T-cell (primary cell): ENCODE results near the gene NARS2. TPM values are rescaled to one million over a fixed set of nuclear protein-coding genes. Genes with fewer than 3 reads are reported as not detected.
"Not testable (repeated sequence)": the region's sequence is repeated elsewhere in the genome, so short reads cannot be mapped to it uniquely, and the experiment has no call there.

Experiments
- ATAC-seq, 4 experiments: fragments of 200-7000 bp in 3 of 4; fragments of 150-1000 bp in 1 of 4; cut with Tn5 transposase; replicated peaks in 1 of 4; 1 replicate in 3 of 4; 2 replicates in 1 of 4; pipeline ENCODE4 v1.10.0; 2021; ENCODE audit warnings: moderate library complexity in 3 of 4, mild to moderate bottlenecking in 2 of 4, moderate number of reproducible peaks in 1 of 4
- CTCF ChIA-PET, 2 donors: fragments of 300-600 bp; sonication (Branson Sonifier 250); formaldehyde crosslinking; loops; one replicate each; lab custom pipeline; 2022; ENCODE audit warnings: antibody characterized with exemption in 2 of 2; lab: Charles Lee
- POLR2A ChIA-PET, 2 donors: fragments of 300-600 bp; sonication (Branson Sonifier 250); formaldehyde crosslinking; loops; one replicate each; lab custom pipeline; 2022; ENCODE audit warnings: antibody characterized with exemption in 2 of 2; lab: Charles Lee
- DNase-seq, 35 experiments: peaks; one replicate each; pipeline versions ENCODE4 v3.0.0 to v3.0.0-alpha.2; 2013 to 2023
- H3K27ac ChIP-seq: one replicate; pipeline ENCODE4 v1.5.1; 2013; ENCODE audit warnings: low read length
- H3K27me3 ChIP-seq, 2 experiments: replicated peaks in 1 of 2; 1 replicate in 1 of 2; 2 replicates in 1 of 2; pipeline versions ENCODE4 v1.6.1 to v1.7.0; 2013; ENCODE audit warnings: low read length in 1 of 2, mixed read lengths in 1 of 2; ENCODE audit not compliant: control insufficient read depth in 2 of 2, insufficient read depth in 2 of 2; ENCODE audit errors: extremely low read depth in 1 of 2
- H3K36me3 ChIP-seq, 2 donors: 1 replicate in 1 of 2; 2 replicates in 1 of 2; pipeline versions ENCODE4 v1.6.1 to v1.7.0; 2013; ENCODE audit warnings: low read length in 1 of 2; ENCODE audit not compliant: control insufficient read depth in 2 of 2, insufficient read depth in 1 of 2; ENCODE audit errors: extremely low read depth in 1 of 2
- H3K4me1 ChIP-seq, 2 experiments: 1 replicate in 1 of 2; 2 replicates in 1 of 2; pipeline versions ENCODE4 v1.6.1 to v1.7.0; 2013; ENCODE audit warnings: low read length in 2 of 2, mixed read lengths in 1 of 2; ENCODE audit not compliant: insufficient read depth in 2 of 2, control insufficient read depth in 1 of 2; ENCODE audit errors: extremely low read depth in 1 of 2
- H3K4me3 ChIP-seq, 2 donors: 1 replicate in 1 of 2; 2 replicates in 1 of 2; pipeline versions ENCODE4 v1.5.1 to v1.7.0; 2013; ENCODE audit warnings: mild to moderate bottlenecking in 2 of 2, low read length in 1 of 2, moderate library complexity in 1 of 2; ENCODE audit not compliant: control insufficient read depth in 1 of 2; ENCODE audit errors: extremely low read depth in 1 of 2
- H3K9me3 ChIP-seq: 2 replicates; pipeline ENCODE4 v1.7.0; 2013
- H3K27ac Mint-ChIP-seq, 2 donors: one replicate each; pipeline ENCODE4 v1.8.0; 2020 to 2021; ENCODE audit warnings: mild to moderate bottlenecking in 2 of 2, mixed read lengths in 2 of 2
- H3K27me3 Mint-ChIP-seq, 2 donors: one replicate each; pipeline ENCODE4 v1.8.0; 2021 to 2022; ENCODE audit warnings: mixed read lengths in 2 of 2
- H3K36me3 Mint-ChIP-seq: one replicate; pipeline ENCODE4 v1.8.0; 2021; ENCODE audit warnings: mixed read lengths
- H3K4me1 Mint-ChIP-seq, 3 donors: one replicate each; pipeline ENCODE4 v1.8.0; 2020 to 2022; ENCODE audit warnings: mixed read lengths in 3 of 3, mild to moderate bottlenecking in 1 of 3
- H3K4me3 Mint-ChIP-seq, 3 donors: one replicate each; pipeline ENCODE4 v1.8.0; 2020 to 2022; ENCODE audit warnings: mild to moderate bottlenecking in 3 of 3, mixed read lengths in 3 of 3, moderate library complexity in 3 of 3
- H3K9me3 Mint-ChIP-seq, 3 donors: one replicate each; pipeline ENCODE4 v1.8.0; 2020 to 2022; ENCODE audit warnings: mixed read lengths in 3 of 3
- WGBS: methylation state at CpG from one replicate; pipeline ENCODE4 v1.1.5; 2013; ENCODE audit warnings: missing lambda C conversion rate; ENCODE audit not compliant: insufficient coverage; 5-methylcytosine and 5-hydroxymethylcytosine counted together
- total RNA-seq, 35 experiments: library from RNA in 6 of 35; stranded (reverse) in 6 of 35; fragments of 120-200 nt in 1 of 35; gene quantifications; one replicate each; pipeline versions ENCODE4 v1.2.1 to v1.2.4 and lab custom pipeline; 2013 to 2026

The NARS2 gene
- total RNA-seq, 5 donors from 2014 or later (not counting 1 experiment from before 2014, with no cell fraction given): 12.1 to 17.6 (median 13.3) TPM

DNA sequence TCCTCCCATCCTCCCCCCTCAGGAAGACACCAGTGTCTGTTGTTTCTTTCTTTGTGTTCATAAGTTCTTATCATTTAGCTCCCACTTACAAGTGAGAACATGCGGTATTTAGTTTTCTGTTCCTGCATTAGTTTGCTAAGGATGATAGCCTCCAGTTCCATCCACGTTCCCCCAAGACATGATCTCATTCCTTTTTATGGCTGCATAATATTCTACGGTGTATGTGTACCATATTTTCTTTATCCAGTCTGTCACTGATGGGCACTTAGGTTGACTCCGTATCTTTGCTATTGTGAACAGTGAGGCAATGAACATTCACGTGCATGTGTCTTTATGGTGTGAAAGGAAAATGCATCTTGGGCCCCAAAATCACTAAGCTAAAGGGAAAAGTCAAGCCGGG is 22.5 kb downstream of the NARS2 start:
- H3K27ac ChIP-seq, H3K4me3 ChIP-seq, H3K27me3 ChIP-seq, DNase-seq, H3K27me3 Mint-ChIP-seq, H3K36me3 ChIP-seq, H3K4me1 ChIP-seq, H3K9me3 Mint-ChIP-seq, H3K4me3 Mint-ChIP-seq, H3K27ac Mint-ChIP-seq, H3K9me3 ChIP-seq, ATAC-seq: not testable (repeated sequence)
- CTCF ChIA-PET: interaction anchor here (0.7 to 1.4 kb wide), 5 partner anchors 14 to 1975 kb away, joined by 3 to 4 read pairs (median 4); no protein-coding TSS in a partner anchor
- H3K4me1 Mint-ChIP-seq: peaks cover 4 to 15% (median 14%) of the 10 kb centered on the region in 3 donors
- H3K36me3 Mint-ChIP-seq: peaks cover 50% of the 10 kb centered on the region
- POLR2A ChIA-PET: interaction anchor here (0.6 to 0.7 kb wide), 2 partner anchors 33 to 75 kb away, joined by 3 to 7 read pairs; no protein-coding TSS in a partner anchor
- 100% methylated on average over 2 of the region's 6 CpGs for WGBS

DNA sequence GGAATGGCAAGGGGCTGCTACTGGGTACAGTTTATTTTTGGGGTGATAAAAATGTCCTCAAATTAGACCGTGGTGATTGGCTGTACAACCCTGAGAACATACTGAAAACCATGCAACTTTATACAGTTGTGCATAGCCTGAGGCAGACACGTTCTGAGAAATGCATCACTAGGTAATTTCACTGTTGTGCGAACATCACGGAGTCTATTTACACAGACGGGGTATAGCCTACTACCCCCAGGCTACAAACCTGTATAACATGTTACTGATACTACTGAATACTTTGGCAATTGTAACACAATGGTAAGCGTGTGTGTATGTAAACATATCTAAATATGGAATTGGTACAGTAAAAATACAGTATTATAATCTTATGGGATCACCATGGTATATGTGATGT is 23.6 kb downstream of the NARS2 start:
- H3K4me3 Mint-ChIP-seq: no peak overlapping the region
- WGBS: 0% methylated on average over 1 of the region's 6 CpGs
- H3K9me3 Mint-ChIP-seq: no peaks in the 10 kb centered on the region
- Histone ChIP-seq H3K4me3 (no peak overlapping the region), H3K27ac (no peak overlapping the region), H3K27me3 (no peaks in the 10 kb centered on the region), H3K36me3 (no peaks in the 10 kb centered on the region), H3K4me1 (no peaks in the 10 kb centered on the region), H3K9me3 (no peaks in the 10 kb centered on the region)
- POLR2A ChIA-PET: no interaction called here
- H3K27ac Mint-ChIP-seq: no peak overlapping the region
- peaks cover 0 to 10% (median 7%) of the 10 kb centered on the region in 3 donors for H3K4me1 Mint-ChIP-seq
- H3K36me3 Mint-ChIP-seq: peaks cover 47% of the 10 kb centered on the region
- DNase-seq: no peak
- H3K27me3 Mint-ChIP-seq: no peaks in the 10 kb centered on the region
- CTCF ChIA-PET: no interaction called here
- no peak for ATAC-seq

DNA sequence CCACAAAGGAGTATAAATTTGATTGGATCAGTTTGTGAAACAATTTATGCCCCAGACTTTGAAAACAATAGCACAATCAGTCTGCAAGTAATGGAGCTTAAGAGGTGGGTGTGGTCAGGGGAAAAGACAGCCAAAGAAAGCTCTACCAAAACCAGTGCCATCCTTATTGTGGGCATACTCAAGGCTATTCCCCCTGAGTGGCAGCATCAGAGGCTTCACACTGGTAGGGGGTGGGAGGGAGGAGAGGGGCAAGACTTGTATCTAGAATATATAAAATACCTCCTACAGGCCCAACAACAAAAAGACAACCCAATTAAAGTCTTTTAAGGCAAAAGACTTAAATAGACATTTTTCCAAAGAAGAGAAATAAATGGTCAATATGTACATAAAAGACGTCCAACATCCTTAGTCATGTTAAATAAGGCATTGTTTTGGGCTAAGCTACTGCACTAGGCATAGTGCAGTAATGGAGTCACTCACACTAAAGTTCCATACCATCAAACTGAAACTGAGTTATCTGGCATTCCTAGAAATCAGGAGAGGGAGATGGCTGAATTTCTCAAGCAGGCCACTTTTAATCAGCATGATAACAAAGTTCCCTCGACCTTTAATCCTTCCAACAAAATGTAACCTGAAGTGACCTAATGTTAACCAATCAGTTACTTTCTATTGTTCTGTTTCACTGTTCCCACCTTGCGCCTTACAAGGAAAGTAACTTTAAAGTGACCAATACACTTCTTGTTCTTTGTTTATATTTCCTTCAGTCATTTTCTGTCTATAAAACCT is 24.8 kb downstream of the NARS2 start:
- Histone ChIP-seq H3K4me1 (no peaks in the 10 kb centered on the region), H3K36me3 (no peaks in the 10 kb centered on the region), H3K4me3 (no peak overlapping the region), H3K9me3 (no peaks in the 10 kb centered on the region), H3K27me3 (no peaks in the 10 kb centered on the region), H3K27ac (no peak overlapping the region)
- Mint-ChIP-seq H3K36me3 (peaks cover 43% of the 10 kb centered on the region), H3K27me3 (no peaks in the 10 kb centered on the region), H3K27ac (no peak overlapping the region), H3K9me3 (no peaks in the 10 kb centered on the region), H3K4me3 (no peak overlapping the region), H3K4me1 (peaks cover 0 to 1% (median 0%) of the 10 kb centered on the region in 3 donors)
- 92% methylated on average over 2 of the region's 3 CpGs for WGBS
- ChIA-PET CTCF (interaction anchor here in 1 of 2 donors (1.2 kb wide), 1 partner anchor 15 kb away, joined by 3 read pairs; no protein-coding TSS in a partner anchor), POLR2A (interaction anchor here in 1 of 2 donors (0.5 to 0.7 kb wide), 2 partner anchors 10 to 744 kb away, joined by 3 to 4 read pairs; no protein-coding TSS in a partner anchor)
- ATAC-seq: no peak
- DNase-seq: no peak

DNA sequence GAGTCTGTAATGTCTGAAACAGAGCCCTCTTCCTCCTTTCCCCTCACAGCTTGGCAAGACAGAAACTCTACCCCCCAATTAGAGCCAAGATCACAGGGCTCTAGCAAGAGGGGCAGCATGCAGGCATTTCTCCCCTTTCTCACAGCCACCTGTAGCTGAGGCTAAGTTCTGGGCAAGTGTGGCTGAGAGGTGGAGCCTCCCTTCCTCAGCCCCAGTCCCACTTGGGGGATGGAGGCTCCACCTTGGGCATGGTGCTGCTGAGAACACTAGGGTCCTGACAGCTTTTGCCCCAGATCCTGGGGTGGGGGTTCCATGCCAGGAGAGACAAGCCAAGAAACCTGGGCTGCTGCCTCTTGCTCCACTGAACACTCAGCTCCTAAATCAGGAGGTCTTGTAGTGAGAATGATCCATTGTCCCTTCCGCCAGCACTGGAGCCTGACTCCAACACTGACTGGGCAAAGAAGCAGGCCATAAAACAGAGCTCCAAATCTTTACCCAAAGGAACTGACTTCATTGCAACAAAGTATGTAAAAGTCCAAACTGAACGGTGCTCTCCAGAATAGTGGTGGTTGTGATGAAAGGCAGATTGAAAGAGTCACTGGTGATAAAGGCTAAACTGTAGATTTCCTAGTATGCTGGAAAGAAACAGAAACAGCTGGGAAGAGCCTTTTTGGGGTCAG is 25.6 kb downstream of the NARS2 start:
- H3K27me3 Mint-ChIP-seq: no peaks in the 10 kb centered on the region
- H3K4me1 ChIP-seq: no peaks in the 10 kb centered on the region
- DNase-seq (no peak), ATAC-seq (no peak)
- ChIA-PET CTCF (interaction anchor here in 1 of 2 donors (1.2 to 2.4 kb wide), 2 partner anchors 16 kb away, joined by 3 to 7 read pairs; no protein-coding TSS in a partner anchor), POLR2A (interaction anchor here in 1 of 2 donors (0.7 kb wide), 1 partner anchor 11 kb away, joined by 3 read pairs; no protein-coding TSS in a partner anchor)
- peaks cover 38% of the 10 kb centered on the region for H3K36me3 Mint-ChIP-seq
- no peak overlapping the region for H3K4me3 ChIP-seq
- H3K27me3 ChIP-seq: no peaks in the 10 kb centered on the region
- H3K9me3 Mint-ChIP-seq: no peaks in the 10 kb centered on the region
- H3K9me3 ChIP-seq: no peaks in the 10 kb centered on the region
- H3K36me3 ChIP-seq: no peaks in the 10 kb centered on the region
- no peak overlapping the region for H3K27ac ChIP-seq
- WGBS: 86% methylated on average over 1 of the region's 2 CpGs
- H3K4me3 Mint-ChIP-seq: no peak overlapping the region
- no peak overlapping the region for H3K27ac Mint-ChIP-seq
- peaks cover 0 to 1% (median 0%) of the 10 kb centered on the region in 3 donors for H3K4me1 Mint-ChIP-seq

DNA sequence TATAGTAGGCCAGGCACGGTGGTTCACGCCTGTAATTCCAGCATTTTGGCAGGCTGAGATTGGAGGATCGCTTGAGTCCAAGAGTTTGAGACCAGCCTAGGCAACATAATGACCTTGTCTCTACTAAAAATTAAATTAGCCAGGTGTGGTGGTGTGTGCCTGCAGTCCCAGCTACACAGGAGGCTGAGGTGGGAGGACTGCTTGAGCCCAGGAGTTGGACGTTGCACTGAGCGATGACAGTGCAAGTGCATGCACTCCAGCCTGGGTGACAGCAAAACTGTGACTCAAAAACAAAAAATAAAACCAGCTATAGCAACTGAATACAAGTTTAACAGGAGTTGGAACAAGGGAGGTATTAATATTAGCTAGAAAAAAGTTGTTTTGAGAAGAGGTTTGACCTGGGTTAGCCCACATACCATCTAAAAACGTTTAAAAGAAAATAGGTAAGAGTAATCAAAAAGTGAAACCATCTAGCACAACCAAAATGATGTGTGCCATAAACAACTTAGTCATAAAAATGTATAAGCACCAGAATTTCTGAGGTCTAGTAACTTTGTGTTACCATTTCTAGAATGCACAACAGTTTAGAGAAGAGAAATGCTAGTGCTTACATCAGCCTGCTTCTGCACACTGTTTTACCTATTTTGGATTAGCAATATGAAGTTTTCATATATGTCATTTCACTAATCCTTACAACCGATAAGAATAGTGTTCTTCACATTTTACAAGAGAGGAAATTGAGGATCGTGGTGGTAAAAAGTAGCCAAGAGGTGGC is 26.5 kb downstream of the NARS2 start:
- Mint-ChIP-seq H3K27ac (no peak overlapping the region), H3K4me3 (no peak overlapping the region), H3K27me3 (no peaks in the 10 kb centered on the region), H3K9me3 (no peaks in the 10 kb centered on the region), H3K36me3 (peaks cover 37% of the 10 kb centered on the region), H3K4me1 (peaks cover 0 to 1% (median 0%) of the 10 kb centered on the region in 3 donors)
- H3K4me3 ChIP-seq: no peak overlapping the region
- DNase-seq (no peak), ATAC-seq (no peak)
- H3K9me3 ChIP-seq: no peaks in the 10 kb centered on the region
- no peaks in the 10 kb centered on the region for H3K27me3 ChIP-seq
- ChIA-PET POLR2A (no interaction called here), CTCF (interaction anchor here in 1 of 2 donors (2.4 kb wide), 1 partner anchor 16 kb away, joined by 7 read pairs; no protein-coding TSS in a partner anchor)
- 100% methylated on average over 3 of the region's 8 CpGs for WGBS
- no peak overlapping the region for H3K27ac ChIP-seq
- no peaks in the 10 kb centered on the region for H3K36me3 ChIP-seq
- no peaks in the 10 kb centered on the region for H3K4me1 ChIP-seq

DNA sequence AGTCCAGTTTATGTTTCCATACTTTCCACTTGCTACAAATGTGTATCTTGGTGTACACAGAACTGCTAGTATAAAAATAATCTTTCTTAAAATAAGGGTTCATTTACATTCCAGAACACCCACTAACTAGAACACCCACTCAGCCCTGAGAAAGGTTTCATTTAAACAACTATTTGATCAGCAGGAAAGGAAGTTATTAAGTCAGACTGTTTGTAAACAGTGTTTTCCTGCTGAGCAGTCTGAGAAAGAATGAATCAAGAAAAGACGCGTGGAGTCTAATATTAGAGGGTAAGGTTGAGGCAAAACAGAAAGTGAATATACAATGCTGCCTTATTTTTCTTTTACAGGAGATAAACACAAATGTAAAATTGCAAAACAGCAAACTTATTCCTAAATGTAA is 32.7 kb downstream of the NARS2 start:
- Histone ChIP-seq H3K4me1 (no peaks in the 10 kb centered on the region), H3K27me3 (no peaks in the 10 kb centered on the region), H3K27ac (no peak overlapping the region), H3K4me3 (no peak overlapping the region), H3K36me3 (peaks cover 0 to under 1% of the 10 kb centered on the region in 2 donors), H3K9me3 (no peaks in the 10 kb centered on the region)
- no CpG with 5 or more reads among the region's 2 CpGs for WGBS
- Mint-ChIP-seq H3K36me3 (peaks cover 43% of the 10 kb centered on the region), H3K27me3 (no peaks in the 10 kb centered on the region), H3K4me3 (no peak overlapping the region), H3K9me3 (no peaks in the 10 kb centered on the region), H3K27ac (no peak overlapping the region), H3K4me1 (peaks cover 5 to 13% (median 6%) of the 10 kb centered on the region in 3 donors)
- ATAC-seq (no peak), DNase-seq (no peak)
- ChIA-PET CTCF (no interaction called here), POLR2A (no interaction called here)
